ENCODE results near the gene C9orf57. TPM values are rescaled to one million over a fixed set of nuclear protein-coding genes. Genes with fewer than 3 reads are reported as not detected.

C9orf57 gene, protein sequence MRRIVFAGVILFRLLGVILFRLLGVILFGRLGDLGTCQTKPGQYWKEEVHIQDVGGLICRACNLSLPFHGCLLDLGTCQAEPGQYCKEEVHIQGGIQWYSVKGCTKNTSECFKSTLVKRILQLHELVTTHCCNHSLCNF
- total RNA-seq = not detected in 2 replicates

DNA sequence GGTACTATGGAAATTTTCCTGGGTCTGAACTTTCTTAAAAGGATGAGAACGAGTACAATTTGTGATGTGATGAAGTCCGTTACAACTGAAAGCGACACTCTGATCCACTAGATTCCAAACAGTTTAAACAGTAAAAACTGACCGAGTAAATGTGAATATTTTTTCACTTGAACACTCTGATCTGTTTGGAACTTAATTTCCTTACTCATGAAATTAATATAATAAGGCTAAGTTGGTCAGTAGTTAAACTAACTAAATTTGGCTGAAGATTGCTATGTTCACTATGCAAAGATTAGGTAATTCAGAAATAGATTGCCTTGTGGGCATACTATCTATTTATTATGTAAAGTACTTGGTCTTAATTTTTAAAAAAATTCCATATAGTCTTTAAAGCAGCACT is at the start of gene C9orf57:
C9orf57 (minus strand) TSS at position 101 of the 400 bp plus-strand sequence. CDS start 1,282 bp downstream, outside the sequence.

Other genes with a start within 250 kb of the C9orf57 start
- 9.1 and 15.6 TPM in 2 replicates for gene ABHD17B, start 149.4 kb downstream of the C9orf57 start, total RNA-seq
- 9.6 and 10.6 TPM in 2 replicates for gene C9orf85, start 149.0 kb downstream of the C9orf57 start, total RNA-seq
- gene GDA, start 88.8 kb upstream of the C9orf57 start, total RNA-seq = not detected in 2 replicates